HCT116 (cell line): Measurements from ENCODE around the gene GNAS-AS1. TPM values are rescaled to one million over a fixed set of nuclear protein-coding genes. Genes with fewer than 3 reads are reported as not detected.

Experiments used
- ATAC-seq: fragments of 200-7000 bp; cut with Tn5 transposase; 2 replicates; pipeline ENCODE4 v1.9.1; 2020; ENCODE audit warnings: mild to moderate bottlenecking, moderate library complexity
- BruUV-seq: library from RNA; stranded (reverse); fragments of 400-500 nt; replicated peaks from 2 replicates; lab custom pipeline; 2021; lab: Mats Ljungman, UMichigan
- CTCF ChIA-PET: fragments of 300-600 bp; sonication (Branson Sonifier 250); formaldehyde crosslinking; loops from one replicate; lab custom pipeline; 2021; ENCODE audit warnings: antibody characterized with exemption; lab: Charles Lee
- POLR2A ChIA-PET: fragments of 300-600, 350-600 bp; sonication (Branson Sonifier 250); formaldehyde crosslinking; loops from one replicate; lab custom pipeline; 2021; ENCODE audit warnings: antibody characterized with exemption; lab: Charles Lee
- RAD21 ChIA-PET, 2 experiments: fragments of 300-600 bp; sonication (Branson Sonifier 250); formaldehyde crosslinking; loops; one replicate each; lab custom pipeline; 2023; ENCODE audit warnings: low total read pairs in 2 of 2; ENCODE audit not compliant: uncharacterized antibody in 2 of 2, unreplicated experiment in 2 of 2, low non-redundant PET in 1 of 2; lab: Charles Lee
- DNase-seq: peaks from one replicate; pipeline ENCODE4 v3.0.0-alpha.2; 2010; ENCODE audit warnings: low read depth, low spot score
- H2AFZ ChIP-seq: fragments of 200-600 bp; shearing (Covaris generic), sonication (generic); 2 replicates; pipeline ENCODE4 v1.6.1; 2017; ENCODE audit warnings: low read depth, mixed run types, mixed read lengths, antibody characterized with exemption, low read length; ENCODE audit not compliant: poor library complexity, severe bottlenecking
- H3K27ac ChIP-seq: 2 replicates; pipeline ENCODE4 v1.5.1; 2012; ENCODE audit warnings: low read depth, low read length
- H3K27me3 ChIP-seq: fragments of 200-600 bp; sonication (generic); 2 replicates; pipeline ENCODE4 v1.6.1; 2016; ENCODE audit warnings: mixed run types, low read length, mixed read lengths; ENCODE audit not compliant: insufficient read depth
- H3K36me3 ChIP-seq, 2 experiments: fragments of 200-500 bp in 1 of 2; fragments of 200-600 bp in 1 of 2; sonication (Bioruptor generic) in 1 of 2; sonication (generic) in 1 of 2; 2 replicates each; pipeline versions ENCODE4 v1.5.1 to v1.6.1; 2014 to 2016; ENCODE audit warnings: low read length in 2 of 2, inconsistent platforms in 1 of 2, mixed read lengths in 1 of 2, mixed run types in 1 of 2; ENCODE audit not compliant: insufficient read depth in 2 of 2, control insufficient read depth in 1 of 2
- H3K4me1 ChIP-seq, 2 experiments: fragments of 200-600 bp in 1 of 2; sonication (generic) in 1 of 2; 2 replicates each; pipeline versions ENCODE4 v1.5.1 to v1.6.1; 2012 to 2017; ENCODE audit warnings: low read length in 2 of 2, inconsistent platforms in 1 of 2, mild to moderate bottlenecking in 1 of 2, mixed read lengths in 1 of 2, mixed run types in 1 of 2, moderate library complexity in 1 of 2; ENCODE audit not compliant: insufficient read depth in 2 of 2, control insufficient read depth in 1 of 2
- H3K4me2 ChIP-seq: fragments of 200-600 bp; sonication (generic); 2 replicates; pipeline ENCODE4 v1.6.1; 2017; ENCODE audit warnings: mixed run types, low read length, mixed read lengths
- H3K4me3 ChIP-seq, 2 experiments: fragments of 200-600 bp in 1 of 2; sonication (generic) in 1 of 2; replicated peaks in 1 of 2; 2 replicates each; pipeline ENCODE4 v1.5.1; 2011 to 2016; ENCODE audit warnings: low read length in 2 of 2, control low read depth in 1 of 2, low read depth in 1 of 2, mild to moderate bottlenecking in 1 of 2, mixed read lengths in 1 of 2, mixed run types in 1 of 2
- H3K79me2 ChIP-seq: fragments of 200-600 bp; sonication (generic); 2 replicates; pipeline ENCODE4 v1.6.1; 2017; ENCODE audit warnings: mild to moderate bottlenecking, mixed run types, low read length, moderate library complexity, mixed read lengths; ENCODE audit not compliant: insufficient read depth
- H3K9ac ChIP-seq: fragments of 200-600 bp; sonication (generic); 2 replicates; pipeline ENCODE4 v1.6.1; 2016; ENCODE audit warnings: low read length, mixed read lengths
- H3K9me2 ChIP-seq: fragments of 200-600 bp; sonication (generic), shearing (Covaris generic); 2 replicates; pipeline ENCODE4 v1.6.1; 2017; ENCODE audit warnings: mixed run types, mild to moderate bottlenecking, moderate library complexity; ENCODE audit not compliant: insufficient read depth
- H3K9me3 ChIP-seq, 2 experiments: fragments of 200-500 bp in 1 of 2; fragments of 200-600 bp in 1 of 2; sonication (Bioruptor generic) in 1 of 2; sonication (generic) in 1 of 2; 2 replicates each; pipeline ENCODE4 v1.6.1; 2014 to 2017; ENCODE audit warnings: low read length in 2 of 2, mixed read lengths in 2 of 2, inconsistent platforms in 1 of 2, low read depth in 1 of 2, mild to moderate bottlenecking in 1 of 2, mixed run types in 1 of 2, moderate library complexity in 1 of 2; ENCODE audit not compliant: control insufficient read depth in 1 of 2, insufficient read depth in 1 of 2
- H4K20me1 ChIP-seq: fragments of 200-600 bp; sonication (generic), shearing (Covaris generic); 2 replicates; pipeline ENCODE4 v1.6.1; 2017; ENCODE audit warnings: mixed run types, mild to moderate bottlenecking, moderate library complexity; ENCODE audit not compliant: insufficient read depth
- CEBPB ChIP-seq: IDR thresholded peaks from 2 replicates; pipeline ENCODE4 v1.6.1; 2012; ENCODE audit warnings: low read depth
- CTCF ChIP-seq, 3 experiments: fragments of 200-600 bp in 1 of 3; sonication (generic) in 1 of 3; IDR thresholded peaks in 2 of 3; conservative IDR thresholded peaks in 1 of 3; 2 replicates each; pipeline ENCODE4 v1.5.1; 2012 to 2017; ENCODE audit warnings: low read depth in 2 of 3, low read length in 2 of 3, antibody characterized with exemption in 1 of 3, borderline replicate concordance in 1 of 3, control low read depth in 1 of 3, mild to moderate bottlenecking in 1 of 3, mixed read lengths in 1 of 3, mixed run types in 1 of 3, moderate library complexity in 1 of 3; ENCODE audit not compliant: insufficient read depth in 1 of 3
- JUND ChIP-seq: IDR thresholded peaks from 2 replicates; pipeline ENCODE4 v1.6.1; 2012
- RAD21 ChIP-seq: IDR thresholded peaks from 2 replicates; pipeline ENCODE4 v1.6.1; 2012; ENCODE audit warnings: low read depth, mild to moderate bottlenecking
- SP1 ChIP-seq: IDR thresholded peaks from 2 replicates; pipeline ENCODE4 v1.6.1; 2012; ENCODE audit warnings: low read depth
- SRF ChIP-seq: IDR thresholded peaks from 2 replicates; pipeline ENCODE4 v1.6.1; 2012; ENCODE audit warnings: low read depth
- TCF7L2 ChIP-seq: IDR thresholded peaks from 2 replicates; pipeline ENCODE4 v1.7.0; 2011; ENCODE audit warnings: borderline replicate concordance, inconsistent platforms; ENCODE audit not compliant: insufficient read depth, insufficient read length; ENCODE audit errors: extremely low read depth
- YY1 ChIP-seq: IDR thresholded peaks from 2 replicates; pipeline ENCODE4 v1.6.1; 2011; ENCODE audit warnings: low read length, low read depth, moderate library complexity, mild to moderate bottlenecking; ENCODE audit not compliant: insufficient replicate concordance; ENCODE audit errors: extremely low read depth
- ZBTB33 ChIP-seq: IDR thresholded peaks from 2 replicates; pipeline ENCODE4 v1.6.1; 2011; ENCODE audit warnings: mild to moderate bottlenecking, low read length, moderate library complexity; ENCODE audit not compliant: insufficient replicate concordance; ENCODE audit errors: extremely low read depth
- ZFX ChIP-seq: fragments of 450-650 bp; IDR thresholded peaks from 2 replicates; pipeline ENCODE4 v1.6.1; 2017
- intact Hi-C: fragments of 100-400 bp; cut with micrococcal nuclease; formaldehyde crosslinking; loops from 2 replicates; pipeline ENCODE4 v1.10.0; 2022
- total RNA-seq: library from RNA; stranded (reverse); gene quantifications from one replicate; pipeline ENCODE4 v1.2.1, GENCODE V29; 2021; ENCODE audit not compliant: unreplicated experiment
- TF ChIP-seq, protein P1 (sequence below): IDR thresholded peaks from 2 replicates; pipeline ENCODE4 v1.6.1; 2012

GNAS-AS1 gene
- total RNA-seq, 1 experiment from 2014 or later = not detected

GRCh38 chr20:58793512-58794420 lies 56.9 kb downstream of the GNAS-AS1 start (continued):
- TF ChIP-seq YY1 (no peak), CTCF (IDR thresholded peaks at IDR 0.05 in 2 of 3, conservative IDR thresholded peaks at IDR 0.05 in 1 of 3; ENCODE audit: borderline replicate concordance in 1 of 3, insufficient read depth in 1 of 3, low read depth in 2 of 3, low read length in 2 of 3) (no peak)

DNA sequence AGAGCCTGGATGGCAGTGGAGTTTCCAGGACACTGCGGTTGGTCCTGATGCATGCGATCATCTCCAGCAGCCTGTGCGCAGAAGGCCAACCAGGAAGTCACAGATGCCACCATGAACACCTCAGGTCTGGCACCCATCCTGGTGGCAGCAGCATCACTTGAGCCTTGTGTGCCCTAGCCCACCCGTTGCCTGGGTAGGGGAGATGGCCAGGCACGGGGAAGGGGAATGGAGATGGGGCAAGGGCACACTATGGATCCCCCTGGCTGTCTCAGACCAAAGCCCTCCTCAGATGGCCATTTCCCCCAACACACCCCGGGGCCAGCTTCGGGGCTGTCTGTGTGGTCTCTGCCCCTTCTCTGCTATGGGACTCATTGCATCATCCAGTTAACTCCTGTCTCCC lies 58.3 kb downstream of the GNAS-AS1 start:
- RAD21 ChIA-PET = no interaction called here
- TF ChIP-seq SRF (no peak), CEBPB (no peak), RAD21 (no peak), TCF7L2 (no peak), ZFX (no peak), ZBTB33 (no peak), CTCF (IDR thresholded peaks at IDR 0.05 in 2 of 3, conservative IDR thresholded peaks at IDR 0.05 in 1 of 3; ENCODE audit: borderline replicate concordance in 1 of 3, insufficient read depth in 1 of 3, low read depth in 2 of 3, low read length in 2 of 3) (no peak), SP1 (no peak), JUND (no peak)
- TF ChIP-seq, protein P1, sequence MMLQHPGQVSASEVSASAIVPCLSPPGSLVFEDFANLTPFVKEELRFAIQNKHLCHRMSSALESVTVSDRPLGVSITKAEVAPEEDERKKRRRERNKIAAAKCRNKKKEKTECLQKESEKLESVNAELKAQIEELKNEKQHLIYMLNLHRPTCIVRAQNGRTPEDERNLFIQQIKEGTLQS = no peak
- Histone ChIP-seq H3K27ac (no peak overlapping the region), H3K4me1 (no peaks in the 10 kb centered on the region), H3K4me2 (no peak overlapping the region), H3K27me3 (peaks cover 28% of the 10 kb centered on the region), H2AFZ (no peak overlapping the region), H3K9me2 (no peaks in the 10 kb centered on the region), H3K9ac (no peak overlapping the region), H3K36me3 (no peaks in the 10 kb centered on the region), H4K20me1 (no peaks in the 10 kb centered on the region), H3K79me2 (no peaks in the 10 kb centered on the region), H3K4me3 (no peak overlapping the region), H3K9me3 (no peaks in the 10 kb centered on the region)
- intact Hi-C loops = no loop called here
- CTCF ChIA-PET = no interaction called here
- DNase-seq (no peak), ATAC-seq (no peak)
- POLR2A ChIA-PET = no interaction called here
- BruUV-seq = no TSS peak
